Activated CD4-positive, alpha-beta T cell treated with anti-CD3 and anti-CD28 coated beads for 24 hours (primary cell): ENCODE measurements around the gene MACROD2.

Experiments
- DNase-seq, 2 donors: peaks; one replicate each; pipeline ENCODE4 v3.0.0-alpha.2; 2020; ENCODE audit warnings: low read depth in 2 of 2

Gene MACROD2

GRCh38 chr20:15740046-15740775 lies 1744.9 kb downstream of the MACROD2 start:
- DNase-seq = no peak

- no peak for DNase-seq
These were observed 1746.8 kb downstream of the MACROD2 start for GRCh38 chr20:15742087-15742486.

- DNase-seq = no peak
These were observed 1747.3 kb downstream of the MACROD2 start for GRCh38 chr20:15742627-15743026.

GRCh38 chr20:15756002-15756753 lies 1760.9 kb downstream of the MACROD2 start:
- DNase-seq = no peak

GRCh38 chr20:15756754-15757115 lies 1761.4 kb downstream of the MACROD2 start:
- DNase-seq = no peak

- no peak for DNase-seq
These were observed 1764.3 kb downstream of the MACROD2 start for GRCh38 chr20:15759594-15759993.

DNA sequence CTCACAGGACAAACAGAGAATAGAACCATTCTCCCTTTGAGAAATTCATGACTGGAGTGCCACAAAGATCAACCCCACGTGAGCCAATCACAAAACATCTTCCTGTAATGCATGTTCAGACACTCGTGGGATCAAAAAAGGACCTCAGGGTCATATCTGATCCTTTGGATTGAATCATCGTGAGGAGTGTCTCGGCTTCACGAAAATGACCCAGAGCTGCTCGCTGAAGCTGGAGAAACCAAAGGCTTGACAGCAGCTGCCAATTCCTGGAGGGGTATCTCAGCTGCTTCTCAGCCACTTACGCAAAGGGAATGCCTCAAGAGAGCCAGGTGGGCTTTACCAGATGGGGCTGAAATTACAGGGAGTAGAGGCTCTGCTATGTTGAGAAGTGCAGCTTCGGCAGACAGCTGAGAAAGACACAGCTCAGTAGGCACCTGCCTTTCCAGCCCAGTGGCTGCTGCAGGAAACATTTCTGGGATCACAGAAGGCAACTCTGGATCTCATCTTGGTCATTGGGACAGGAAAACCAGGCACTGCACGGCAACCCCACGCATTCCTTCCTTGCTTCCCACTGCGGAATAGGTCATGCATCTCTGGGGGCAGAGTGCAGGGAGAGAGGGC lies 1764.8 kb downstream of the MACROD2 start:
- no peak for DNase-seq

- no peak for DNase-seq
These were observed 1768.0 kb downstream of the MACROD2 start for GRCh38 chr20:15763366-15763765.

GRCh38 chr20:15767586-15767985 lies 1772.3 kb downstream of the MACROD2 start:
- no peak for DNase-seq

DNA sequence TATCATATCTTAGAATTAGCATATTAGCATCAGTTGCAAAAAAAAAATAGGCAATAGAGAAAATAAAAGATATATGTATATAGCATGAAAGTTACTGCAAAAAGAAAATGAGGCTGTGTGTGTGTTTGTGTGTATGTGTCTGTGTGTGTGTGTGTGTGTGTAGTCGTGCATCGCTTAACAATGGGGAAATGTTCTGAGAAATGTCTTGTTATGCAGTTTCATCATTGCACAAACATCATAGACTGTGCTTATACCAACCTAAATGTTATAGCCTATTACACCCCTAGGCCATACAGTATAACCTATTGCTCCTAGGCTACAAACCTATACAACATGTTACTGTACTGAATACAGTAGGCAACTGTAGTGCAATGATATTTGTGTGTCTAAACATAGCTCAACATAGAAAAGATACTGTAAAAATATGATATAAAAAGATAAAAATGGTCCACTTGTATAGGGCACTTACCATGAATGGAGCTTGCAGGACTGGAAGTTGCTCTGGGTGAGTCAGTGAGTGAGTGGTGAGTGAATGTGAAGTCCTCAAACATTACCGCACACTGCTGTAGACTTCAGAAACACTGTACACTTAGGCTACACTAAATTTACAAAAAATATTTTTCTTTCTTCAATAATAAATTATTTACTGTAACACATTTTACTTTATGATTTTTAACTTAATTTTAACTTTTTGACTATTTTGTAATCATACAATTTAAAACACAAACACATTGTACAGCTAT lies 1772.9 kb downstream of the MACROD2 start:
- DNase-seq = no peak

- DNase-seq = no peak
These were observed 1777.5 kb downstream of the MACROD2 start for GRCh38 chr20:15772826-15773225.

DNA sequence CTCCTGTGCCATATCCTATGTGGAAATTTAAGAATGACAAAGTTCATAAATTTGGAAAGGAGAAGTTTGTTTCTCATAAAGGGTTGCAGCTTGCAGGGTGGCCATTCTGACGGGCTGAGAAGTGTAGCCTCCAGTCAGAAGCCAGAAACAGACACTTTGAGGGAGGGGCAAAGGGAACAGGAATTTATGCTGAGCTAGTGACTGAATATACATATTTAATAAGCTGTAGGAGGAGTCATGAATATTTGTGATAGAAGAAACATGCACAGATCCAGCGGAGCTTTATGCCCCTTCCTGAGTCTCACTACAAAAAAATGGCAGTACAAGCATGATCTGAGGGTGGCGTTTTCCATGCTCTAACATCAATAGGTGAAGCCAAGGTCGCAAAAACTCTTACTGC lies 1779.6 kb downstream of the MACROD2 start:
- DNase-seq = no peak

DNA sequence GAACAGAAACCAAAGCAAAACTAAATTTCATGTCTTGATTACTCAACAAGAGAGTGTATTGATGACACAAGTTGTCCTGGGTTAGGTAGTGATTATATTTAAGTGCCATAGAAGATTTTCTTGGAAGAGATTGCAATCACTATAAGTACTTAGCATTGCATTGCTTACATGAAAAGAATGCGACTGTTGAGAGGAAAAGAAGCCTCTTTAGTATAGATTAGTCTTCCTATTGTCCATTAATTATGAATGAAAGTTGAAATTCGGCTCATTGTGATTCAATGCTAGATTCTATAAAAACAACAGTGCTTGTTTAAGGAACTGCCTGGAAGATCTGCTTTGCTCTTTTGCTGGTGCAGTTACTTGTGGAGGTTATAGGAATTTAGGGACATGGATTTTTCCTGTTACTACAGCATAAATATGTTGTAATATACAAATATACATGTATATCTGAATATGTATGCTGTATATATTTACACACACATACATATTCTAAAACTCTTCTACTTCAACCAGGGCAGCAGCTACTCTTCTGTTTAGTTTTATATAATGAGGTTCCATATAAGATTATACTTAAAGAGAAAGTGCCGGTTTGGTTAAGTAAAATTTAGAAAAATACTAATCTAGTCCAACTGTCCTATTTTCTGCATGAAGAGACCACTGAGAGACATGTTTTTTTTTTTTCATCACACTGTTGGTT lies 1781.6 kb downstream of the MACROD2 start:
- no peak for DNase-seq

GRCh38 chr20:15784020-15784419 lies 1788.7 kb downstream of the MACROD2 start:
- DNase-seq = no peak

DNA sequence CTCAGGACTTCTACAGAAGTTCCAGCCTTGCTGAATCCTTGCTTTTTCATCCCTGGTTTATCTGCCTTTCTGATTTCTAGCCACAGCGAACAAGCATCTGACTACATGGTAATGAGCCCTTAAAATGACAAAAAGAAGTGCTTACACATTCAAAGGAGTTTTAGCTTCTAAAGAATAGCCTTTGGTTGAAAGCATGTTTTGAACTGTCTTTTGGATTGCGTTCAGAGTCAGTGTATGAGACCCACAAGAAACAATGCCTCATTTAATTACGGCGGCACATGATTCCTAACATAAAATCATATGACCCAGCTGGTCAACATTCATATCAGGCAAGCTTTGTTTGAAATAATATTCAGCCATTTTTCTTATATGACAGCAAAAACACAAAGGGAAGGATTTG lies 1793.8 kb downstream of the MACROD2 start:
- no peak for DNase-seq

DNA sequence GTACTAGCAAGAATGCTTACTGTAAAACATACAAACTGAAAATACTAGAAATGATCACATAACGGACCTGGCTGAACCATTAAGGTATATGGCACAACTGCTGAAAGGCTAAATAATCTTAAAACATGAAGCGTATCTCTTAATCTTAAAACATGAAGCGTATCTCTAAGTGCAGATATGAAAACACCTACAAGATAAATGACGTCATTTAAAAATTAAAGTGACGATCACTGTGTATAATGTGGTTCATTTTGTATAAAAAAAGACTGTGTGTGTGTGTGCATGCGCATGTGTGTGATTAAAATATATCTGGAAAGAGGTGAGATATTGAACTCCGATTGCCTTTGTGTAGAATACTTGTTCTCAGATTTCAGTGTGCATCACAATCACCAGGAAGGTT lies 1797.5 kb downstream of the MACROD2 start:
- no peak for DNase-seq

- no peak for DNase-seq
These were observed 1799.1 kb downstream of the MACROD2 start for GRCh38 chr20:15794409-15794808.

GRCh38 chr20:15795305-15796019 lies 1800.1 kb downstream of the MACROD2 start:
- DNase-seq = no peak

DNA sequence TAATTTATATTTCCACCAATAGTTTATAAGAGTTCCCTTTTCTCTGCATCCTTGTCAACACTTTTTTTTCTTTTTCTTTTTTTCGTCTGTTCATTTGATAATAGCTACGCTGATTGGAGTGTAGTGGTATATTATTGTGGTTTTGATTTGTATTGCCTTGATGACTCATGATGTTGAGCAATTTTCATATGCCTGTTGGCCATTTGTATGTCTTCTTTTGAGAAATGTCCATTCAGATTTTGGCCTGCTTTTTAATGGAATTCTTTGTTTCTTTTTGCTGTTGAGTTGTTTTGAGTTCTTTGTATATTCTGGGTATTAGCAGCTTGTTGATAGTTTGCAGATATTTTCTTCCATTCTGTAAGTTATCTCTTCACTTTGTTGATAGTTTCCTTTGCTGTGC lies 1804.6 kb downstream of the MACROD2 start:
- DNase-seq = no peak

DNA sequence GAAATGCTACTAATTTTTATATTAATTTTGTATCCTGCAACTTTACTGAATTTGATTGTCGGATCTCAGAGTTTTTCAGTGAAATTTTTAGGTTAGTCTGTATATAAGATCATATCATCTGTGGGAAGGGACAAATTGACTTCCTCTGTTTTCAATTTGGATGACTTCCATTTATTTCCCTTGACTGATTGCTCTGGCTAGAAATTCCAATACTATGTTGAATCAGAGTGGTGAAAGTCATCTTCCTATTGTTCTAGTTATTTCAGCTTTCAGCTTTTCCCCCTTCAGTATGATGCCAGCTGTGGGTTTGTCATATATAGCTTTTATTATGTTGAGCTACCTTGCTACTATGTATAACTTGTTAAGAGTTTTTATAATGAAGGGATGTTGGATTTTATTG lies 1806.7 kb downstream of the MACROD2 start:
- no peak for DNase-seq

GRCh38 chr20:15805154-15805553 lies 1809.8 kb downstream of the MACROD2 start:
- DNase-seq = no peak
